RWPE1 (cell line): ENCODE results near the gene LPAR1.

Experiments
- CTCF ChIA-PET: fragments of 350-600 bp; sonication (Branson Sonifier 250); formaldehyde crosslinking; extraction: SDS; loops from one replicate; lab custom pipeline; 2021; lab: Yijun Ruan, JAX
- POLR2A ChIA-PET: fragments of 400-600 bp; formaldehyde crosslinking; extraction: SDS; loops from one replicate; lab custom pipeline; 2020; ENCODE audit warnings: antibody characterized with exemption; ENCODE audit not compliant: low non-redundant PET; lab: Yijun Ruan, JAX
- DNase-seq: peaks from one replicate; pipeline ENCODE4 v3.0.0; 2012; ENCODE audit warnings: low spot score
- H3K27ac ChIP-seq: fragments of 450-650 bp; 2 replicates; pipeline ENCODE4 v1.5.1; 2017
- CTCF ChIP-seq: fragments of 450-650 bp; conservative IDR thresholded peaks from 2 replicates; pipeline ENCODE4 v1.5.1; 2017; ENCODE audit warnings: low read depth, mild to moderate bottlenecking

The LPAR1 gene

GRCh38 chr9:110932863-110933262 lies 105.4 kb downstream of the LPAR1 start:
- H3K27ac ChIP-seq: no peak overlapping the region
- no peak for DNase-seq
- TF ChIP-seq CTCF: no peak
- CTCF ChIA-PET: interaction anchor here (0.6 kb wide), 1 partner anchor 1961 kb away, joined by 5 read pairs; no protein-coding TSS in a partner anchor
- POLR2A ChIA-PET: no interaction called here

DNA sequence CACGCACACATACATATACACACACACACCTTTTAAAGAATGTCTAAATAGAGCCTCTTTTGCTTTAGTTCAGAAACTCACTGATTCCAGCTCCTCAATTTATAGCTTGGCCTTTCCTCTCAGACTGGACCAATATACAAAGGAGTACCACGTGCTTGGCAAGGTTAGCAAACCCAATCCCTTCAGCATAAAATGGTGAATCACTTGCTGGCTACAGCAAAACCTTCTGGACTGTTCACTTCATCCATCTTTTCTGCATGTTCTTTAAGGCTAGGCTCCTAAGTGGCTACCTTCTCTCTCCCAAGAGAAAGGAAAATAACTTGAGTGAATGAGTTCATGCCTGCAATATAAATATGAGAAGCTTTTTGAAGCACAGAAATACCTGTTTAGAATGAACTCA lies 109.7 kb downstream of the LPAR1 start:
- DNase-seq: no peak
- no peak for TF ChIP-seq CTCF
- ChIA-PET CTCF (interaction anchor here (0.6 kb wide), 1 partner anchor 1331 kb away, joined by 3 read pairs; no protein-coding TSS in a partner anchor), POLR2A (no interaction called here)
- no peak overlapping the region for H3K27ac ChIP-seq

GRCh38 chr9:110926828-110927487 lies 111.3 kb downstream of the LPAR1 start:
- no peak for DNase-seq
- H3K27ac ChIP-seq: no peak overlapping the region
- CTCF ChIA-PET: interaction anchor here (0.6 kb wide), 1 partner anchor 12 kb away, joined by 3 read pairs; no protein-coding TSS in a partner anchor
- no peak for TF ChIP-seq CTCF
- POLR2A ChIA-PET: no interaction called here

GRCh38 chr9:110923601-110924000 lies 114.7 kb downstream of the LPAR1 start:
- DNase-seq: no peak
- no peak overlapping the region for H3K27ac ChIP-seq
- no peak for TF ChIP-seq CTCF
- POLR2A ChIA-PET: no interaction called here
- CTCF ChIA-PET: no interaction called here

GRCh38 chr9:110922145-110922544 lies 116.1 kb downstream of the LPAR1 start:
- no peak overlapping the region for H3K27ac ChIP-seq
- CTCF ChIA-PET: interaction anchor here (0.7 kb wide), 1 partner anchor 771 kb away, joined by 3 read pairs; no protein-coding TSS in a partner anchor
- POLR2A ChIA-PET: no interaction called here
- TF ChIP-seq CTCF: no peak
- DNase-seq: no peak

DNA sequence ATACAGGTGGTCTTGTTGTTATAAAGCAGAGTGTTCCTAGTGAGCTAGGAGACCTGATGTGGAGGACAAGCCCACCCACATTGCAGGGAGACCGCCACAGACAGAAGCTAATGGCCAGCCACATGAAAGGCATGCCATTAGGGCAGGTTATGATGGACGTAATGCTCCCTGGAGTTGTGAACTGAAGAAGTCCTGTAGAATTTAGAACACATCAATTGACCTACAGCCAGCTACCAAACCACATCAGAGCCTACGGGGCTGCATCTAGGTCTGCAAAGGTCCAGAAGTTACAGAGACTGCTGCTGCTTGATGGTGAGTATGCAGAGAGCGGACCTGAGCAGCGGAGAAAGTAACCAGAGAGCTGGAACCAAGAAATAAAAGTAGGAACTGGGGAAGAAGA lies 116.6 kb downstream of the LPAR1 start:
- no peak overlapping the region for H3K27ac ChIP-seq
- POLR2A ChIA-PET: no interaction called here
- CTCF ChIA-PET: interaction anchor here (0.7 kb wide), 1 partner anchor 772 kb away, joined by 3 read pairs; no protein-coding TSS in a partner anchor
- no peak for TF ChIP-seq CTCF
- DNase-seq: no peak
